Pancreas (tissue), 10 donors: Measurements from ENCODE around the gene TMIGD1. TPM values are rescaled to one million over a fixed set of nuclear protein-coding genes. Genes with fewer than 3 reads are reported as not detected.
A peak's percentile ranks its signal among the peaks of the same experiment; 100 is the strongest.

Experiments used
- ATAC-seq, 4 donors: fragments of 200-7000 bp; cut with Tn5 transposase; one replicate each; pipeline versions ENCODE4 v1.8.0 to v1.9.1; 2020; ENCODE audit warnings: mild to moderate bottlenecking in 4 of 4, moderate library complexity in 4 of 4
- DNase-seq, 6 donors: peaks; one replicate each; pipeline ENCODE4 v3.0.0-alpha.2; 2020
- FAIRE-seq: peaks from 2 replicates; lab custom pipeline; 2012; peaks lifted over from hg19 to GRCh38; lab: Jason Lieb, UNC
- H3K27ac ChIP-seq, 4 donors: fragments of 200-600 bp; sonication (generic); 1 replicate in 3 of 4; 2 replicates in 1 of 4; pipeline versions ENCODE4 v1.5.0 to v1.8.0; 2020
- H3K27me3 ChIP-seq, 4 donors: fragments of 200-600 bp; one replicate each; pipeline ENCODE4 v1.8.0; 2021
- H3K36me3 ChIP-seq, 3 donors: fragments of 200-600 bp; sonication (generic) in 1 of 3; one replicate each; pipeline versions ENCODE4 v1.5.0 to v1.8.0; 2020 to 2021
- H3K4me1 ChIP-seq, 3 donors: fragments of 200-600 bp; one replicate each; pipeline ENCODE4 v1.8.0; 2021
- H3K4me3 ChIP-seq, 4 donors: fragments of 200-600 bp; sonication (generic) in 2 of 4; one replicate each; pipeline versions ENCODE4 v1.5.0 to v1.8.0; 2020 to 2021
- H3K9me3 ChIP-seq, 4 donors: fragments of 200-600 bp; one replicate each; pipeline ENCODE4 v1.8.0; 2021
- WGBS, 2 donors: extraction: QIAGEN DNeasy Blood & Tissue Kit; methylation state at CpG; one replicate each; pipeline ENCODE4 v1.1.7; 2013; 5-methylcytosine and 5-hydroxymethylcytosine counted together
- intact Hi-C, 3 donors: fragments of 100-400 bp; cut with DNase I; formaldehyde crosslinking; loops; one replicate each; pipeline versions ENCODE4 v1.11.1 to v1.14.2; 2022
- polyA plus RNA-seq, 2 donors: library from polyadenylated mRNA; stranded (reverse); fragments of 200-250 nt; gene quantifications; one replicate each; pipeline ENCODE4 v1.2.3, GENCODE V29; 2013
- total RNA-seq, 6 donors: library from RNA; stranded (reverse); fragmentation: NEBNext Ultra II Directional in 4 of 6; extraction: Animal tissue kit (Norgen Biotek cat#: 25700) in 4 of 6; gene quantifications; one replicate each; pipeline versions ENCODE4 v1.2.1 to v1.2.4, GENCODE V29; 2021 to 2023
- TF ChIP-seq, protein P1 (sequence below), 4 donors: fragments of 200-600 bp; sonication (generic) in 3 of 4; IDR thresholded peaks; one replicate each; pipeline versions ENCODE4 v1.5.0 to v1.8.0; 2021; ENCODE audit warnings: antibody characterized with exemption in 4 of 4
- donor health status: healthy with polysubstance abuse.
- donor health status: DM: no; HTN: no; CAD: no; lungs with moderate emphysema.
- donor health status: DM: no; HTN: no; CAD: no.
- donor health status: control.
- donor health status: control.
- donor health status: Bipolar disorder and iron deficiency.
- donor health status: DM: yes; HTN: yes; CAD: no.
- donor health status: DM: no; HTN: no; CAD: no.
- donor health status: DM: no; HTN: no; CAD: no.
- donor health status: DM: yes; HTN: yes; CAD: no.

The TMIGD1 gene
- total and polyA plus RNA-seq, 8 donors, result not detected

DNA sequence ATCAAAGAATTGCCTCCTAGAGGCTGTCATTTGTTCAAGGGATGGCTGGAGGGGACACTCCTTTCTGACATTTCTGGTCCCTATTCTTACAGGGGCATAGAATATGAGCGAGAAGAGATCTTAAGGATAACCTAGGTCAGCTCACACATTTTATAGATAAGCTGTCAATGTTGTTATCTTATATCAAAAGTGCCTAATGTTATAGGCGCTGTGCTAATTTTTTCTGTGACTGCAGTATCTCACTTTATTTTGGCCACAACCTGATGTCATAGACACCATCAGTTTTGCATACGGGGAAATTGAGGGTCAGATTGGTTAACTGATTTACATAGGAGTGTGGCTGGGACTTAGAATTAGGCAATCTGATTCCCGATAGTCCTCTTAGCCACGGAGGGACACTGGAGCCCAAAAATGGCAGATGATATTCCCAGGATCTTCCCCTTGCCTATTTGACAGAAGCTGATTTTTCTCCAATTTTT is 46.1 kb upstream of the TMIGD1 start:
- H3K9me3 ChIP-seq, result no peaks in the 10 kb centered on the region
- DNase-seq (no peak), ATAC-seq (no peak), FAIRE-seq (no peak)
- no peaks in the 10 kb centered on the region for H3K27me3 ChIP-seq
- 4 to 6% methylated on average over 5 of the region's 5 CpGs for WGBS, 2 donors
- intact Hi-C loops, result no loop called here
- H3K4me1 ChIP-seq, result peaks cover 0 to 40% (median 34%) of the 10 kb centered on the region in 3 donors
- H3K27ac ChIP-seq, result peak overlapping the region in 1 of 4 donors; percentile 90
- H3K36me3 ChIP-seq, result no peaks in the 10 kb centered on the region
- TF ChIP-seq, protein P1, sequence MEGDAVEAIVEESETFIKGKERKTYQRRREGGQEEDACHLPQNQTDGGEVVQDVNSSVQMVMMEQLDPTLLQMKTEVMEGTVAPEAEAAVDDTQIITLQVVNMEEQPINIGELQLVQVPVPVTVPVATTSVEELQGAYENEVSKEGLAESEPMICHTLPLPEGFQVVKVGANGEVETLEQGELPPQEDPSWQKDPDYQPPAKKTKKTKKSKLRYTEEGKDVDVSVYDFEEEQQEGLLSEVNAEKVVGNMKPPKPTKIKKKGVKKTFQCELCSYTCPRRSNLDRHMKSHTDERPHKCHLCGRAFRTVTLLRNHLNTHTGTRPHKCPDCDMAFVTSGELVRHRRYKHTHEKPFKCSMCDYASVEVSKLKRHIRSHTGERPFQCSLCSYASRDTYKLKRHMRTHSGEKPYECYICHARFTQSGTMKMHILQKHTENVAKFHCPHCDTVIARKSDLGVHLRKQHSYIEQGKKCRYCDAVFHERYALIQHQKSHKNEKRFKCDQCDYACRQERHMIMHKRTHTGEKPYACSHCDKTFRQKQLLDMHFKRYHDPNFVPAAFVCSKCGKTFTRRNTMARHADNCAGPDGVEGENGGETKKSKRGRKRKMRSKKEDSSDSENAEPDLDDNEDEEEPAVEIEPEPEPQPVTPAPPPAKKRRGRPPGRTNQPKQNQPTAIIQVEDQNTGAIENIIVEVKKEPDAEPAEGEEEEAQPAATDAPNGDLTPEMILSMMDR (IDR thresholded peaks at IDR 0.05), result no peak
- peak overlapping the region; percentile 88 to 98 (median 90) for H3K4me3 ChIP-seq

DNA sequence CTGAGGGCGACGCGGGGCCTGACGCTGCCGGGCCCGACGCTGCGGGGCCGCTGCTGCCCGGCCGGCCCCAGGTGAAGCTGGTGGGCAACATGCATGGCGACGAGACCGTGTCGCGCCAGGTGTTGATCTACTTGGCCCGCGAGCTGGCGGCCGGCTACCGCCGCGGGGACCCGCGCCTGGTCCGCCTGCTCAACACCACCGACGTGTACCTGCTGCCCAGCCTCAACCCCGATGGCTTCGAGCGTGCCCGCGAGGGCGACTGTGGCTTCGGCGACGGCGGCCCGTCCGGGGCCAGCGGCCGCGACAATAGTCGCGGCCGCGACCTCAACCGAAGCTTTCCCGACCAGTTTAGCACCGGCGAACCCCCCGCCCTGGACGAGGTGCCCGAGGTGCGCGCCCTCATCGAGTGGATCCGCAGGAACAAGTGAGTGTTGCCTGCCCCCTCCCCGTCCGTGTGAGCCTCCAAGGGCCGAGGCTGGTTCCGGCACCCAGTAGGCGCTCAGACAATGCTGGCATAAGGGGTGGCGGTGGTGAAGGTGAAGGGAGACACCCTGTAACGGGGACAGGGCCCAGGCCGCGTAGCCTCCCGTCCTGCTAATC is 45.5 kb upstream of the TMIGD1 start:
- 0% methylated on average over 47 to 68 of the region's 68 CpGs for WGBS, 2 donors
- no peak for FAIRE-seq
- H3K27me3 ChIP-seq, result no peaks in the 10 kb centered on the region
- intact Hi-C loops, result no loop called here
- peak; percentile 9 to 51 (median 26) for ATAC-seq
- DNase-seq, result peak; percentile 14 to 79 (median 44)
- H3K4me3 ChIP-seq, result peak overlapping the region; percentile 88 to 98 (median 90)
- peaks cover 0 to 40% (median 34%) of the 10 kb centered on the region in 3 donors for H3K4me1 ChIP-seq
- H3K9me3 ChIP-seq, result no peaks in the 10 kb centered on the region
- H3K27ac ChIP-seq, result peak overlapping the region; percentile 78 to 91 (median 86)
- no peaks in the 10 kb centered on the region for H3K36me3 ChIP-seq
- TF ChIP-seq, protein P1 (IDR thresholded peaks at IDR 0.05), result no peak

DNA sequence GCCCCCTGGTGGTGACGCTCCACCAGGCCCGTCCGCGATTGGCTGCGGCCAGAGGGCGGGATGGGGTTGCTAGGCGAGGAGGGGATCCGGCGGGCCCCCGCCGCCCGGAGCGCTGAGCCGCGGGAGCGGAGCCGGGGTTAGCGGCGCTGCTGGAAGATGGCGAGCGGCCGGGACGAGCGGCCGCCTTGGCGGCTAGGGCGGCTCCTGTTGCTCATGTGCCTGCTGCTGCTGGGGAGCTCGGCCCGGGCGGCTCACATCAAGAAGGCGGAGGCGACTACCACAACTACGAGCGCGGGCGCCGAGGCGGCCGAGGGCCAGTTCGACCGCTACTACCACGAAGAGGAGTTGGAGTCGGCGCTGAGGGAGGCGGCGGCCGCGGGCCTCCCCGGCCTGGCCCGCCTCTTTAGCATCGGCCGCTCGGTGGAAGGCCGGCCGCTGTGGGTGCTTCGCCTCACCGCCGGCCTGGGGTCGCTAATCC is 45.0 kb upstream of the TMIGD1 start, which contains the start of gene CPD:
TSS of gene CPD (plus strand) at position 103 of the 478 bp plus-strand sequence. CDS start at position 157, 54 bp downstream.
- ATAC-seq, result peak; percentile 95 to 98 (median 98)
- Histone ChIP-seq H3K9me3 (no peaks in the 10 kb centered on the region), H3K27me3 (no peaks in the 10 kb centered on the region), H3K4me1 (peaks cover 0 to 40% (median 34%) of the 10 kb centered on the region in 3 donors), H3K36me3 (no peaks in the 10 kb centered on the region), H3K4me3 (peak within 1 kb of the TSS; percentile 88 to 98 (median 90)), H3K27ac (peak within 1 kb of the TSS; percentile 78 to 91 (median 86))
- WGBS, 2 donors, result 0 to 1% methylated on average over 46 to 59 of the region's 59 CpGs
- intact Hi-C loops, result no loop called here
- DNase-seq, result peak; percentile 95 to 99 (median 98)
- TF ChIP-seq, protein P1 (IDR thresholded peaks at IDR 0.05), result no peak
- no peak for FAIRE-seq

DNA sequence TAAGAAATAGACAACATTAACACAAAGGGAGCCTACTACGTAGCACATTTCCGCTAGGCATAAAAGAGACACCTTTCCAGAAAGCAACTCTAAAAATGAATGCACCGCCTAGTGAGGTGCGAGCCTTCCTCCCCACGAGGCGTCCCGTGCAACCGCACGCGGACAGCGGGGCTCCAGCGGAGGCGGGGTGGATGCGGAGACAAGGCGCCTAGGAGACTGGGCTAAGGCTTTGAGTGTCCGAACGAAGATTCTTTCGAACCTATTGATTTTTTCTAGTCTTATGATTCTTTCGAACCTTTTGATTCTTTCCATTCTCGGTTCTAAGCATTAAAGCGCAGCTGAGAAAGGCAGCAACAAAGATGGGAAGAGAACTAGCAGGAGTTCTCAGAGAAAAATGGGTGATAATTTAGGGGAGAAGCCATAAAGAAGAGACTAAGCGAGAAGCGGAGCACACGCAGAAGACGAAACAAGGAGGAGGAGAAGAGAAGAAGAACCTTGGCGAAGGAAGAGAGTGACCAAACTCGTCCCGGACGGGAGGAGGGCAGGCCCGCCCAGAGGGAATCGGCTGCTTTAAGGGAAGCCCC is 44.5 kb upstream of the TMIGD1 start:
- peak overlapping the region; percentile 88 to 98 (median 90) for H3K4me3 ChIP-seq
- FAIRE-seq (no peak), DNase-seq (peak in 3 of 6 donors; percentile 33 to 70 (median 36)), ATAC-seq (peak; percentile 6 to 38 (median 20))
- TF ChIP-seq, protein P1 (IDR thresholded peaks at IDR 0.05), result peak in 1 of 4 donors; percentile 27
- H3K27ac ChIP-seq, result peak overlapping the region; percentile 78 to 91 (median 86)
- H3K36me3 ChIP-seq, result no peaks in the 10 kb centered on the region
- WGBS, 2 donors, result 9 to 11% methylated on average over 31 of the region's 31 CpGs
- no peaks in the 10 kb centered on the region for H3K27me3 ChIP-seq
- peaks cover 0 to 37% (median 34%) of the 10 kb centered on the region in 3 donors for H3K4me1 ChIP-seq
- intact Hi-C loops, result no loop called here
- no peaks in the 10 kb centered on the region for H3K9me3 ChIP-seq
